Measurements from ENCODE around the gene CUEDC1. TPM values are rescaled to one million over a fixed set of nuclear protein-coding genes. Genes with fewer than 3 reads are reported as not detected.

The CUEDC1 gene
- total and polyA plus RNA-seq, 2 of the 4 experiments (the other 2 are of a cell fraction), result 4.1 to 21.2 TPM

GRCh38 chr17:57999496-58000017 is 44.3 kb upstream of the CUEDC1 start:
- no peak overlapping the region for H2BK20ac ChIP-seq (ENCODE audit: low read depth, low read length)
- dilution Hi-C loops (cut with HindIII; ENCODE audit: low sequenced_read_pairs, unreplicated experiment) (loop anchor here (25.0 kb wide), 1 partner anchor 137 kb away; the partner anchor contains the start of gene MRPS23), in situ Hi-C loops (cut with MboI; ENCODE audit: low sequenced_read_pairs) (loop anchor here (5.0 to 10.0 kb wide), 3 partner anchors 115 to 875 kb away; no protein-coding TSS in a partner anchor), intact Hi-C loops (cut with micrococcal nuclease) (loop anchor here (1.0 to 2.0 kb wide), 3 partner anchors 141 to 868 kb away; partner anchors contain the start of gene MRPS23)
- H4K20me1 ChIP-seq (ENCODE audit: insufficient read depth, low read length), result peaks cover 44% of the 10 kb centered on the region; the same call in 1 of the 2 replicates
- H3K36me3 ChIP-seq (ENCODE audit: control insufficient read depth, insufficient read depth, low read length), result peaks cover 17% of the 10 kb centered on the region
- no peak overlapping the region for H3K9ac ChIP-seq (ENCODE audit: low read depth, low read length)
- no peak overlapping the region for H2BK120ac ChIP-seq (ENCODE audit: low read depth, low read length)
- TF ChIP-seq SMC3 (IDR thresholded peaks at IDR 0.05; ENCODE audit: low read depth, low read length) (peak; percentile 73), MAZ (IDR thresholded peaks at IDR 0.05; ENCODE audit: borderline replicate concordance, low read depth, low read length) (no peak), BHLHE40 (IDR thresholded peaks at IDR 0.05; ENCODE audit: low read depth, low read length) (no peak), RFX5 (IDR thresholded peaks at IDR 0.05; ENCODE audit: low read depth, low read length) (no peak), RAD21 (IDR thresholded peaks at IDR 0.05; ENCODE audit: low read length) (peak; percentile 74), RCOR1 (IDR thresholded peaks at IDR 0.05; ENCODE audit: insufficient replicate concordance, low read length) (no peak), CHD1 (IDR thresholded peaks at IDR 0.05; ENCODE audit: low read depth, low read length) (peak; percentile 64; the same call in 1 of the 2 replicates), POLR2A (IDR thresholded peaks at IDR 0.05; ENCODE audit: low read depth, low read length) (peak; percentile 52; the same call in 1 of the 2 replicates)
- TF ChIP-seq, protein P1, sequence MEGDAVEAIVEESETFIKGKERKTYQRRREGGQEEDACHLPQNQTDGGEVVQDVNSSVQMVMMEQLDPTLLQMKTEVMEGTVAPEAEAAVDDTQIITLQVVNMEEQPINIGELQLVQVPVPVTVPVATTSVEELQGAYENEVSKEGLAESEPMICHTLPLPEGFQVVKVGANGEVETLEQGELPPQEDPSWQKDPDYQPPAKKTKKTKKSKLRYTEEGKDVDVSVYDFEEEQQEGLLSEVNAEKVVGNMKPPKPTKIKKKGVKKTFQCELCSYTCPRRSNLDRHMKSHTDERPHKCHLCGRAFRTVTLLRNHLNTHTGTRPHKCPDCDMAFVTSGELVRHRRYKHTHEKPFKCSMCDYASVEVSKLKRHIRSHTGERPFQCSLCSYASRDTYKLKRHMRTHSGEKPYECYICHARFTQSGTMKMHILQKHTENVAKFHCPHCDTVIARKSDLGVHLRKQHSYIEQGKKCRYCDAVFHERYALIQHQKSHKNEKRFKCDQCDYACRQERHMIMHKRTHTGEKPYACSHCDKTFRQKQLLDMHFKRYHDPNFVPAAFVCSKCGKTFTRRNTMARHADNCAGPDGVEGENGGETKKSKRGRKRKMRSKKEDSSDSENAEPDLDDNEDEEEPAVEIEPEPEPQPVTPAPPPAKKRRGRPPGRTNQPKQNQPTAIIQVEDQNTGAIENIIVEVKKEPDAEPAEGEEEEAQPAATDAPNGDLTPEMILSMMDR (conservative IDR thresholded peaks at IDR 0.05; ENCODE audit: low read depth, low read length), result peak; percentile 86
- H3K23ac ChIP-seq (ENCODE audit: low read depth, low read length), result no peak overlapping the region
- no peak overlapping the region for H3K4ac ChIP-seq (ENCODE audit: low read depth, low read length)
- no peak overlapping the region for H3K14ac ChIP-seq (replicated peaks; ENCODE audit: low read depth, low read length)
- no TSS peak for BruUV-seq (replicated peaks)
- H3K56ac ChIP-seq (ENCODE audit: extremely low read depth, insufficient read depth, low read length), result no peak overlapping the region
- no peak overlapping the region for H3K18ac ChIP-seq (ENCODE audit: low read depth, low read length)
- WGBS, 2 experiments (ENCODE audit: extremely low coverage in 2 of 2, insufficient read length in 1 of 2), result no CpG with 5 or more reads among the region's 1 CpG
- H4K8ac ChIP-seq (ENCODE audit: low read depth in 2 of 2, low read length in 2 of 2), result no peak overlapping the region
- no peak overlapping the region for H3K4me2 ChIP-seq (ENCODE audit: low read depth, low read length)
- H2AFZ ChIP-seq (replicated peaks; ENCODE audit: low read length, poor library complexity), result no peak overlapping the region
- ATAC-seq (ENCODE audit: low read depth) (peak; percentile 60), DNase-seq (peak; percentile 79)
- no peaks in the 10 kb centered on the region for H3K9me1 ChIP-seq (ENCODE audit: insufficient read depth, low read length)
- H3K9me3 ChIP-seq (ENCODE audit: control insufficient read depth, insufficient read depth, low read length), result no peaks in the 10 kb centered on the region
- H3K27ac ChIP-seq (ENCODE audit: insufficient read depth, low read length), result no peak overlapping the region
- H3K79me1 ChIP-seq (ENCODE audit: low read depth in 1 of 2, low read length in 2 of 2), result peaks cover 4 to 23% of the 10 kb centered on the region in 2 experiments; a peak in 3 of 4 replicates
- no peak overlapping the region for H2BK15ac ChIP-seq (ENCODE audit: low read depth, low read length)
- ChIA-PET CTCF (interaction anchor here (0.6 to 4.0 kb wide), 18 partner anchors 9 to 1245 kb away, joined by 3 to 26 read pairs (median 4); partner anchors contain the start of genes CUEDC1 and VEZF1), POLR2A (ENCODE audit: unreplicated experiment) (interaction anchor here (0.6 to 1.0 kb wide), 3 partner anchors 11 to 1085 kb away, joined by 3 read pairs; partner anchors contain the start of genes TRIM25 and VEZF1)
- H3K27me3 ChIP-seq (ENCODE audit: control insufficient read depth, insufficient read depth, low read length), result no peaks in the 10 kb centered on the region
- no peak overlapping the region for H4K91ac ChIP-seq (ENCODE audit: insufficient read depth, low read depth, low read length)
- no peak overlapping the region for H2BK5ac ChIP-seq (ENCODE audit: low read depth, low read length, poor library complexity, severe bottlenecking)
- H2AK5ac ChIP-seq (ENCODE audit: low read depth, low read length), result no peak overlapping the region
- no peak overlapping the region for H2AK9ac ChIP-seq (replicated peaks; ENCODE audit: low read depth, low read length, poor library complexity)
- no peak overlapping the region for H4K5ac ChIP-seq (ENCODE audit: low read depth, low read length)
- no peak overlapping the region for H3K4me3 ChIP-seq (ENCODE audit: insufficient read depth, low read depth, low read length)
- 0 out of 2 replicates have a peak, but pooled peaks cover 2% of the 10 kb centered on the region for H3K4me1 ChIP-seq (ENCODE audit: control insufficient read depth, insufficient read depth, low read length)

Measured in IMR-90 (cell line).